Measurements from ENCODE around the gene OTOP3. TPM values are rescaled to one million over a fixed set of nuclear protein-coding genes. Genes with fewer than 3 reads are reported as not detected.

The OTOP3 gene
- total and polyA plus RNA-seq, 7 experiments from 2014 or later: not detected

DNA sequence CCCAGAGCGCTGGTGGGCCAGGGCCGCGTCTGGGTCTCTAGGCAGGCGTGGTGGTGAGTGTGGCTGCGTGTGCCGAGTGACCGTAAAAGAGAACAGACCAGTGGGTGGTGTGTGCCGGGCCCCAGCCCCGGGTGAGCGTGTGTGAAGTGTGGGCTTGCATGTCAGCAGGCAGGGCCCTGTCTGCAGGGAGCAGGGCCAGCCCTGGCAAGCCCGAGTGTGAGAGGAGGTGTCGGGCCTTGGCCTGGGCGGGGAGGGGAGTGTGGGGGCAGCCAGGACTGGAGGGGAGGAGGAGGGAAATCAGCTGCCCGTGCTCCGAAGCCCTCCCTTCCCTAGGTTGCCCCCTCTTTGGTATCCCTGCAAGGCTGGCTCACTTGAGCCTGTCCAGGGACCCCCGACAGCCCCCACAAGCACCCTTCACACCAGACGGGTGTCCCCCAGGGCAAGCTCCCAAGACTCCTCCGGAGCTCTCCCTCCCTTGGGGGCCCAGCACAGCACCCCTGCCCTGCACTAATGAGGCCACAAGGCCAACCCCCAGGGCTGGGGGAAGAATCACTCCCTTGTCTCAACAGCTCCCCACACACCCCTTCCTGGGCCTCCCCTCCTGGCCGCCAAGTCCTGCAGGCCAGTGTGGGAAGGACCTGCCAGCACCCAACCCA is 14.5 kb upstream of the OTOP3 start:
- ChIA-PET POLR2A (no interaction called here), CTCF (interaction anchor here (1.3 kb wide), 1 partner anchor 37 kb away, joined by 3 read pairs; no protein-coding TSS in a partner anchor)
- Histone ChIP-seq H3K4me3 (ENCODE audit: low read length) (no peak overlapping the region), H3K36me3 (ENCODE audit: control insufficient read depth in 2 of 3, insufficient read depth in 3 of 3, low read length in 3 of 3) (no peaks in the 10 kb centered on the region), H3K9me3 (ENCODE audit: control insufficient read depth in 2 of 3, low read length in 3 of 3) (no peaks in the 10 kb centered on the region), H3K27ac (ENCODE audit: low read depth, low read length) (no peak overlapping the region), H3K4me1 (ENCODE audit: control insufficient read depth in 2 of 2, insufficient read depth in 2 of 2, low read length in 2 of 2) (peaks cover 3 to 12% of the 10 kb centered on the region in 2 donors), H3K27me3 (ENCODE audit: control insufficient read depth in 2 of 2, insufficient read depth in 2 of 2, low read length in 2 of 2) (peaks cover 0 to 11% of the 10 kb centered on the region in 2 donors)
- DNase-seq (no peak), ATAC-seq (no peak)
- Mint-ChIP-seq H3K27ac (no peak overlapping the region), H3K27me3 (peaks cover 28 to 52% (median 33%) of the 10 kb centered on the region in 5 donors), H3K4me3 (no peak overlapping the region), H3K9me3 (no peaks in the 10 kb centered on the region), H3K4me1 (peaks cover 2 to 21% (median 6%) of the 10 kb centered on the region in 7 donors), H3K36me3 (peaks cover 0 to 1% (median 0%) of the 10 kb centered on the region in 5 donors)
- intact Hi-C loops (cut with micrococcal nuclease): no loop called here

GRCh38 chr17:74921769-74922168 is 13.9 kb upstream of the OTOP3 start:
- Mint-ChIP-seq H3K9me3 (no peaks in the 10 kb centered on the region), H3K27me3 (peaks cover 31 to 58% (median 36%) of the 10 kb centered on the region in 5 donors), H3K4me3 (no peak overlapping the region), H3K36me3 (peaks cover 0 to 3% (median 0%) of the 10 kb centered on the region in 5 donors), H3K27ac (no peak overlapping the region), H3K4me1 (peaks cover 2 to 21% (median 6%) of the 10 kb centered on the region in 7 donors)
- H3K4me3 ChIP-seq (ENCODE audit: low read length): no peak overlapping the region
- peaks cover 0 to 11% of the 10 kb centered on the region in 2 donors for H3K27me3 ChIP-seq (ENCODE audit: control insufficient read depth in 2 of 2, insufficient read depth in 2 of 2, low read length in 2 of 2)
- no peak for DNase-seq
- peaks cover 3 to 12% of the 10 kb centered on the region in 2 donors for H3K4me1 ChIP-seq (ENCODE audit: control insufficient read depth in 2 of 2, insufficient read depth in 2 of 2, low read length in 2 of 2)
- ATAC-seq: no peak
- H3K9me3 ChIP-seq (ENCODE audit: control insufficient read depth in 2 of 3, low read length in 3 of 3): no peaks in the 10 kb centered on the region
- no peak overlapping the region for H3K27ac ChIP-seq (ENCODE audit: low read depth, low read length)
- POLR2A ChIA-PET: no interaction called here
- CTCF ChIA-PET: interaction anchor here (1.3 kb wide), 1 partner anchor 36 kb away, joined by 3 read pairs; no protein-coding TSS in a partner anchor
- H3K36me3 ChIP-seq (ENCODE audit: control insufficient read depth in 2 of 3, insufficient read depth in 3 of 3, low read length in 3 of 3): no peaks in the 10 kb centered on the region
- intact Hi-C loops (cut with micrococcal nuclease): no loop called here

DNA sequence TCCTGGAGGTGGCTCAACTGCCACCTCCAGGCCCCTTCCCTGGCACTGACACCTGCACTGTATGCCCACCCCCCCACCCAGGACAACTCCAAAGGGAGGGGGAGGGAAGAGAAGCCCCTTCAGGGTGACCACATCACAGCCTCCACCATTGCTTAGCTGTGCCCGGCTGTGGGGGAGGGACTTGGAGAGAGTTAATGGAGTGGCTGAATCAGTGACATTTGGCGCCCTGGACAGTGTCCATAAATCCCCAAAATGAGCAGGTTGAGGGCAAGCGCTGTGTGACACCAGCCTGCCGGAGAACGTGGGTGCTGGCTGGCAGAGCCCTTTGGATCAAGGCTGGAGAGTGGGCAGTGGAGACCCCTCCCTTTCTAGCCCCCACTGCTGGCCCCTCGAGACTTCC is 13.5 kb upstream of the OTOP3 start:
- peaks cover 0 to 11% of the 10 kb centered on the region in 2 donors for H3K27me3 ChIP-seq (ENCODE audit: control insufficient read depth in 2 of 2, insufficient read depth in 2 of 2, low read length in 2 of 2)

GRCh38 chr17:74922694-74923537 is 12.8 kb upstream of the OTOP3 start, which contains the start of gene USH1G:
Gene USH1G, minus strand, starts transcription at chr17:74923255. Its CDS starts 182 bp downstream, at chr17:74923073.
- DNase-seq (peak in 1 of 9 donors; percentile 6), ATAC-seq (peak; percentile 39)
- peak within 1 kb of the TSS; percentile 23 to 76 (median 62) for H3K4me3 Mint-ChIP-seq
- peaks cover 3 to 12% of the 10 kb centered on the region in 2 donors for H3K4me1 ChIP-seq (ENCODE audit: control insufficient read depth in 2 of 2, insufficient read depth in 2 of 2, low read length in 2 of 2)
- H3K4me1 Mint-ChIP-seq: peaks cover 2 to 21% (median 6%) of the 10 kb centered on the region in 7 donors
- H3K36me3 Mint-ChIP-seq: peaks cover 0 to 3% (median 0%) of the 10 kb centered on the region in 5 donors
- ChIA-PET POLR2A (no interaction called here), CTCF (interaction anchor here (1.1 to 1.7 kb wide), 2 partner anchors 35 to 279 kb away, joined by 3 to 11 read pairs; no protein-coding TSS in a partner anchor)
- intact Hi-C loops (cut with micrococcal nuclease): loop anchor here (1.0 kb wide), 1 partner anchor 35 kb away; no protein-coding TSS in a partner anchor
- peak within 1 kb of the TSS in 1 of 9 donors; percentile 48 for H3K27ac Mint-ChIP-seq
- peaks cover 31 to 67% (median 40%) of the 10 kb centered on the region in 5 donors for H3K27me3 Mint-ChIP-seq
- no peaks in the 10 kb centered on the region for H3K9me3 ChIP-seq (ENCODE audit: control insufficient read depth in 2 of 3, low read length in 3 of 3)
- no peaks in the 10 kb centered on the region for H3K9me3 Mint-ChIP-seq
- no peak within 1 kb of the TSS for H3K4me3 ChIP-seq (ENCODE audit: low read length)
- H3K27me3 ChIP-seq (ENCODE audit: control insufficient read depth in 2 of 2, insufficient read depth in 2 of 2, low read length in 2 of 2): peaks cover 0 to 11% of the 10 kb centered on the region in 2 donors
- no peaks in the 10 kb centered on the region for H3K36me3 ChIP-seq (ENCODE audit: control insufficient read depth in 2 of 3, insufficient read depth in 3 of 3, low read length in 3 of 3)
- no peak within 1 kb of the TSS for H3K27ac ChIP-seq (ENCODE audit: low read depth, low read length)

More for the DNA sequence above, 13.5 kb upstream of the OTOP3 start:
- H3K9me3 Mint-ChIP-seq: no peaks in the 10 kb centered on the region
- DNase-seq (no peak), ATAC-seq (no peak)
- H3K36me3 Mint-ChIP-seq: peaks cover 0 to 3% (median 0%) of the 10 kb centered on the region in 5 donors
- H3K4me1 Mint-ChIP-seq: peaks cover 2 to 21% (median 6%) of the 10 kb centered on the region in 7 donors
- Histone ChIP-seq H3K27ac (ENCODE audit: low read depth, low read length) (no peak overlapping the region), H3K36me3 (ENCODE audit: control insufficient read depth in 2 of 3, insufficient read depth in 3 of 3, low read length in 3 of 3) (no peaks in the 10 kb centered on the region), H3K4me3 (ENCODE audit: low read length) (no peak overlapping the region), H3K9me3 (ENCODE audit: control insufficient read depth in 2 of 3, low read length in 3 of 3) (no peaks in the 10 kb centered on the region), H3K4me1 (ENCODE audit: control insufficient read depth in 2 of 2, insufficient read depth in 2 of 2, low read length in 2 of 2) (peaks cover 3 to 12% of the 10 kb centered on the region in 2 donors)
- peak overlapping the region in 5 of 10 donors; percentile 55 to 76 (median 62) for H3K4me3 Mint-ChIP-seq
- intact Hi-C loops (cut with micrococcal nuclease): no loop called here
- peaks cover 30 to 62% (median 34%) of the 10 kb centered on the region in 5 donors for H3K27me3 Mint-ChIP-seq
- ChIA-PET CTCF (interaction anchor here (1.1 to 1.3 kb wide), 2 partner anchors 36 to 279 kb away, joined by 3 read pairs; no protein-coding TSS in a partner anchor), POLR2A (no interaction called here)
- no peak overlapping the region for H3K27ac Mint-ChIP-seq

- DNase-seq (peak; percentile 50 to 85 (median 70)), ATAC-seq (peak; percentile 85)
- Histone ChIP-seq H3K9me3 (ENCODE audit: control insufficient read depth in 2 of 3, low read length in 3 of 3) (no peaks in the 10 kb centered on the region), H3K27me3 (ENCODE audit: control insufficient read depth in 2 of 2, insufficient read depth in 2 of 2, low read length in 2 of 2) (peaks cover 0 to 11% of the 10 kb centered on the region in 2 donors), H3K36me3 (ENCODE audit: control insufficient read depth in 2 of 3, insufficient read depth in 3 of 3, low read length in 3 of 3) (no peaks in the 10 kb centered on the region), H3K27ac (ENCODE audit: low read depth, low read length) (no peak overlapping the region), H3K4me3 (ENCODE audit: low read length) (no peak overlapping the region), H3K4me1 (ENCODE audit: control insufficient read depth in 2 of 2, insufficient read depth in 2 of 2, low read length in 2 of 2) (peaks cover 3 to 12% of the 10 kb centered on the region in 2 donors)
- Mint-ChIP-seq H3K27me3 (peaks cover 34 to 74% (median 39%) of the 10 kb centered on the region in 5 donors), H3K27ac (peak overlapping the region in 1 of 9 donors; percentile 48), H3K36me3 (peaks cover 0 to 3% (median 0%) of the 10 kb centered on the region in 5 donors), H3K4me1 (peaks cover 2 to 21% (median 6%) of the 10 kb centered on the region in 7 donors), H3K9me3 (peaks cover 0 to 2% (median 0%) of the 10 kb centered on the region in 11 donors), H3K4me3 (peak overlapping the region; percentile 23 to 76 (median 62))
- intact Hi-C loops (cut with micrococcal nuclease): loop anchor here (1.0 kb wide), 1 partner anchor 35 kb away; no protein-coding TSS in a partner anchor
- ChIA-PET POLR2A (no interaction called here), CTCF (interaction anchor here (0.5 to 2.5 kb wide), 7 partner anchors 9 to 278 kb away, joined by 3 to 11 read pairs (median 3); partner anchors contain the start of gene MRPL58)
Observed at GRCh38 chr17:74923538-74924249, 12.0 kb upstream of the OTOP3 start.
